ENCODE results near the gene SLC26A2.
"Not testable (repeated sequence)": the region's sequence is repeated elsewhere in the genome, so short reads cannot be mapped to it uniquely, and the experiment has no call there.

Gene SLC26A2

DNA sequence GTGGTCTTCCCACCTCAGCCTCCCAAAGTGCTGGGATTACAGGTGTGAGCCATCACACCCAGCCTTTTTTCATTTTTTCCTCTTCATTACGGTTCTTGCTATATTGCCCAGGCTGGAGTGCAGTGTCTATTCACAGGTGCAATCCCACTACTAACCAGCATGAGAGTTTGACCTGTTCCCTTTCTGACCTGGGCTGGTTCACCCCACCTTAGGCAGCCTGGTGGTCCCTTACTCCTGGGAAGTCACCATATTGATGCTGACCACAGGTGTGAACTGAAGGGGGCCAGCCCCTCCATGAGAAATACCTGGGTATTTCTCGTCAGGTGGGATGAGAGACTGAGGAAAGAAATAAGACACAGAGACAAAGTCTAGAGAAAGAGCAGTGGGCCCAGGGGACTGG, 18.4 kb upstream of the SLC26A2 start:
- Histone ChIP-seq H3K4me3 (ENCODE audit: low read depth, low read length) (no peak overlapping the region), H3K36me3 (no peaks in the 10 kb centered on the region), H3K9me3 (ENCODE audit: severe bottlenecking) (no peaks in the 10 kb centered on the region), H3K27me3 (ENCODE audit: insufficient read depth, low read depth, severe bottlenecking) (no peaks in the 10 kb centered on the region), H3K27ac (peak overlapping the region; percentile 81)
- TF ChIP-seq, protein P1, sequence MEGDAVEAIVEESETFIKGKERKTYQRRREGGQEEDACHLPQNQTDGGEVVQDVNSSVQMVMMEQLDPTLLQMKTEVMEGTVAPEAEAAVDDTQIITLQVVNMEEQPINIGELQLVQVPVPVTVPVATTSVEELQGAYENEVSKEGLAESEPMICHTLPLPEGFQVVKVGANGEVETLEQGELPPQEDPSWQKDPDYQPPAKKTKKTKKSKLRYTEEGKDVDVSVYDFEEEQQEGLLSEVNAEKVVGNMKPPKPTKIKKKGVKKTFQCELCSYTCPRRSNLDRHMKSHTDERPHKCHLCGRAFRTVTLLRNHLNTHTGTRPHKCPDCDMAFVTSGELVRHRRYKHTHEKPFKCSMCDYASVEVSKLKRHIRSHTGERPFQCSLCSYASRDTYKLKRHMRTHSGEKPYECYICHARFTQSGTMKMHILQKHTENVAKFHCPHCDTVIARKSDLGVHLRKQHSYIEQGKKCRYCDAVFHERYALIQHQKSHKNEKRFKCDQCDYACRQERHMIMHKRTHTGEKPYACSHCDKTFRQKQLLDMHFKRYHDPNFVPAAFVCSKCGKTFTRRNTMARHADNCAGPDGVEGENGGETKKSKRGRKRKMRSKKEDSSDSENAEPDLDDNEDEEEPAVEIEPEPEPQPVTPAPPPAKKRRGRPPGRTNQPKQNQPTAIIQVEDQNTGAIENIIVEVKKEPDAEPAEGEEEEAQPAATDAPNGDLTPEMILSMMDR (IDR thresholded peaks at IDR 0.05; ENCODE audit: low read depth, low read length) = no peak
- DNase-seq = no peak

- H3K27me3 ChIP-seq (ENCODE audit: insufficient read depth, low read depth, severe bottlenecking); H3K4me3 ChIP-seq (ENCODE audit: low read depth, low read length): not testable (repeated sequence)
- H3K27ac ChIP-seq = peak overlapping the region; percentile 81
These were observed 17.8 kb upstream of the SLC26A2 start for GRCh38 chr5:149942741-149943169.

DNA sequence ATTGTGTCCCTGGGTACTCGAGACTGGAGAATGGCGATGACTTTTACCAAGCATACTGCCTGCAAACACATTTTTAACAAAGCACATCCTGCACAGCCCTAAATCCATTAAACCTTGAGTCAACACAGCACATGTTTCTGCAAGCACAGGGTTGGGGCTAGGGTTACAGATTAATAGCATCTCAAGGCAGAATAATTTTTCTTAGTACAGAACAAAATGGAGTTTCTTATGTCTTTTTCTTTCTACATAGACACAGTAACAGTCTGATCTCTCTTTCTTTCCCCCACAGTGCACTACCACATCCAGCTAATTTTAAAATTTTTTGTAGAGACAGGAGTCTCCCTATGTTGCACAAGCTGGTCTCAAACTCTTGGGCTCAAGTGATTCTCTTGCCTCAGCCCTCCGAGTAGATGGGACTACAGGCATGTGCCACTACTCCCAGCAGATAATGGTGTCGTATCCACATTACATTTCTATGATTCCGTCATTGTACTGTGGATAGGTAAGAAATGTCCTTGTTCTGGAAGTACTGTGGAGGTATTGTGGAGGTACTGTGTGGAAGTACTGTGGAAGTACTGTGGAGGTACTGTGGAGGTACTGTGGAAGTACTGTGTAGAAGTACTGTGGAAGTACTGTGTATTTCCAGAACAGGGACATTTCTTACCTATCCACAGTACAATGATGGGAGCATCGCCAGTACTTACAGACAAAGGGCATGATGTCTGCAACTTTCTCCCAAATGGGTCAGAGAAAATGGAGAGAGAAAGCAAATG, 17.2 kb upstream of the SLC26A2 start:
- DNase-seq; H3K36me3 ChIP-seq; H3K27me3 ChIP-seq (ENCODE audit: insufficient read depth, low read depth, severe bottlenecking); H3K4me3 ChIP-seq (ENCODE audit: low read depth, low read length); H3K9me3 ChIP-seq (ENCODE audit: severe bottlenecking): not testable (repeated sequence)
- peak overlapping the region; percentile 81 for H3K27ac ChIP-seq

More at GRCh38 chr5:149942741-149943169, 17.8 kb upstream of the SLC26A2 start:
- H3K36me3 ChIP-seq; H3K9me3 ChIP-seq (ENCODE audit: severe bottlenecking): not testable (repeated sequence)
- DNase-seq = peak; percentile 65

- H3K27ac ChIP-seq = peak within 1 kb of the TSS; percentile 81
- TF ChIP-seq, protein P1 (IDR thresholded peaks at IDR 0.05; ENCODE audit: low read depth, low read length) = no peak
- no peaks in the 10 kb centered on the region for H3K36me3 ChIP-seq
- H3K9me3 ChIP-seq (ENCODE audit: severe bottlenecking) = no peaks in the 10 kb centered on the region
- DNase-seq = peak; percentile 70
- no peak within 1 kb of the TSS for H3K4me3 ChIP-seq (ENCODE audit: low read depth, low read length)
- no peaks in the 10 kb centered on the region for H3K27me3 ChIP-seq (ENCODE audit: insufficient read depth, low read depth, severe bottlenecking)
These were observed 15.9 kb upstream of the SLC26A2 start, which contains the start of gene PDE6A for GRCh38 chr5:149944666-149945065. TSS of gene PDE6A (minus strand) at chr5:149944793. CDS start at chr5:149944673, 120 bp downstream.

- DNase-seq = no peak
- no peaks in the 10 kb centered on the region for H3K27me3 ChIP-seq (ENCODE audit: insufficient read depth, low read depth, severe bottlenecking)
- H3K27ac ChIP-seq = no peak overlapping the region
- H3K36me3 ChIP-seq = no peaks in the 10 kb centered on the region
- TF ChIP-seq, protein P1 (IDR thresholded peaks at IDR 0.05; ENCODE audit: low read depth, low read length) = no peak
- H3K9me3 ChIP-seq (ENCODE audit: severe bottlenecking) = no peaks in the 10 kb centered on the region
- no peak overlapping the region for H3K4me3 ChIP-seq (ENCODE audit: low read depth, low read length)
These were observed 14.4 kb upstream of the SLC26A2 start for GRCh38 chr5:149946118-149946517.

GRCh38 chr5:149948993-149949392, 11.6 kb upstream of the SLC26A2 start:
- TF ChIP-seq, protein P1 (IDR thresholded peaks at IDR 0.05; ENCODE audit: low read depth, low read length) = no peak
- no peak for DNase-seq
- H3K4me3 ChIP-seq (ENCODE audit: low read depth, low read length) = no peak overlapping the region

More at GRCh38 chr5:149948993-149949392, 11.6 kb upstream of the SLC26A2 start:
- Histone ChIP-seq H3K36me3 (no peaks in the 10 kb centered on the region), H3K9me3 (ENCODE audit: severe bottlenecking) (no peaks in the 10 kb centered on the region), H3K27me3 (ENCODE audit: insufficient read depth, low read depth, severe bottlenecking) (no peaks in the 10 kb centered on the region), H3K27ac (no peak overlapping the region)

Data from WERI-Rb-1 (cell line).